ENCODE results near the gene DTWD2.
A peak's percentile ranks its signal among the peaks of the same experiment; 100 is the strongest.

DTWD2 gene

DNA sequence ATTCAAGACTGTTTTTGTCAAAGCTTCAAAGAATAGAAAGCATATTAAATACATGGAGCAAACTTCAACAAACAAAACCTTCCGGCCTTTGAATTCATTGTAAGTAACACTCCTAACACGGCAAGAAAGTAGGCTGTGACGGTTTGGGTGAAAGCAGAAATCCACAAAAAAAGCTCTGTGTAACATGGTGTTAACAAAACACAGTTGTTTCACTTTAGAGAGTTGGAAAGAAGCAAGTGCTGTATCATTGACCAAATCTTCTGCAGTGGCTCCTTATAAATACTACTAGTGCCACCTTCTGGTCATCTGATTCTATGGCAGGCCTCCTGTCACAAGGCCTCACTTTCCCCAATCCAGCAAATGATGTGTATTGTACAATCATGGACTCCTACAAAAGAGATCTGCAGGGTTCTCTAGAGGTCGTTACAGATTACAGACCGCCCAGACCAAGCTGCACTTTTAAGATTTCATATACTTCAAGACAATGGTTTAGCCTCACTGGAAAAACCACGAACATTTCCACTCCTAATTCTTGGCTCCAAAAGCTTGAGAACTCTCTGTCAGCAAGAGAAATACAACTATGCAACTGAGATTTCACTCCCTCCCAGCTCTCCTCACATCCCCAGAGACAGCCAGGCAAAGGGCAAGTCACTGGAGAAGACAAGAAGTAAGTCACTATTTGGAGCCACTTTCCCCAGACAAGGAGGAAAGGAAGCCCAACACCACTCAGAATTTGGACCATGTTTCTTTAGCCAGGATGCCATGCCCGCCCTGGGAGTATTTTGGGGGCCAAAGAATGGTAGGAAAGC, 196.2 kb downstream of the DTWD2 start:
- Histone ChIP-seq H3K4me2 (peak overlapping the region in 4 of 11 experiments; percentile 5 to 20 (median 13); a peak in 4 of 22 replicates), H3K4me1 (peaks cover 0 to 18% (median 8%) of the 10 kb centered on the region in 10 experiments; a peak in 10 of 20 replicates), H3K4me3 (no peak overlapping the region), H3K9me3 (replicated peaks in 1 of 11) (no peaks in the 10 kb centered on the region), H3K9ac (peak overlapping the region in 3 of 11 experiments; percentile 11 to 34 (median 13); a peak in 3 of 22 replicates), H3K36me3 (no peaks in the 10 kb centered on the region), H3K27me3 (no peaks in the 10 kb centered on the region), H3K27ac (peak overlapping the region in 2 of 11 experiments; percentile 5 to 7; a peak in 1 of 22 replicates), H4K20me1 (no peaks in the 10 kb centered on the region)
- TF ChIP-seq Cebpa-rat (IDR thresholded peaks at IDR 0.05), result no peak

DNA sequence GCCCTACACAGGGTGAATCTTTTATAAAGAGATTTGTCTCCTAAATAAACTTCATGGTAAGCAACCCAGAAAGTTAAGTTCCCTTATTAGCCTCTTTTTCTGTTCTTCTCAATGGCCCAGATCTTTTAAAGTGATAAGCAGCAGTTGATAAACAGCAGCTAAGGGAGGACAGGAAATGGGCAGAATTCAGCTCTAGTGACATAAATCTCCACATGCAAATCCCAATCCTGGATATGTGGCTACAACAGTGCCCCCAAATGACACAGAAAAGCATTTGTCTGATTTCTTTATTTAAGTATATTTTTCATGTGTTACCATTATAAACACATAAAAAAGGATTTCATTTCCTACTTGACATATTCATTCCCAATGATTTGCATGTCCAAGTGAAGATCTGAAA, 199.0 kb downstream of the DTWD2 start:
- H3K4me2 ChIP-seq, result no peak overlapping the region

DNA sequence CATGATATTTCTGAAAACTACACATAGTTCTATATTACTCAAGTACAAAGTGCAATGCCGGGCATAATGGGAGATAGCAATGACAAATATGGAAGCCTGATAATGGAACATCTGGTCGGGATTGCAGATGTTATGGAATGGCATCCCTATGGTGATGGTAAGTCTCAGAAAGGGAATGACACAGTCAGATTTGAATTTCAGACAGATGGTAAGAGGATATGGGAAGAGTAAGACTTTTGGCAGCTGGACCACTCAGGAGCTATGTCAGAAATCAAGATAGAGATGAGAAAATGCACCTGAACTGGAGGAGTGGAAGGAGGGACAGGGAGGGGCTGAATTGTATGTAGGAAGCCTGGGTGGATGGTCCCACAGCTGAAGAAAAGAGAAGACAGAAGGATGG, 200.0 kb downstream of the DTWD2 start:
- H4K20me1 ChIP-seq, result no peaks in the 10 kb centered on the region
- H3K4me2 ChIP-seq, result no peak overlapping the region
- peaks cover 0 to 18% (median 8%) of the 10 kb centered on the region in 10 experiments; a peak in 10 of 20 replicates for H3K4me1 ChIP-seq
- H3K27me3 ChIP-seq, result no peaks in the 10 kb centered on the region
- no peak overlapping the region for H3K9ac ChIP-seq
- H3K4me3 ChIP-seq, result no peak overlapping the region
- TF ChIP-seq Cebpa-rat (IDR thresholded peaks at IDR 0.05), result no peak
- no peaks in the 10 kb centered on the region for H3K36me3 ChIP-seq
- no peaks in the 10 kb centered on the region for H3K9me3 ChIP-seq (replicated peaks in 1 of 11)
- H3K27ac ChIP-seq, result no peak overlapping the region

More for the DNA sequence above, 199.0 kb downstream of the DTWD2 start:
- no peaks in the 10 kb centered on the region for H3K9me3 ChIP-seq (replicated peaks in 1 of 11)
- H4K20me1 ChIP-seq, result no peaks in the 10 kb centered on the region
- H3K4me3 ChIP-seq, result no peak overlapping the region
- H3K27me3 ChIP-seq, result no peaks in the 10 kb centered on the region
- H3K4me1 ChIP-seq, result peaks cover 0 to 18% (median 8%) of the 10 kb centered on the region in 10 experiments; a peak in 10 of 20 replicates
- H3K36me3 ChIP-seq, result no peaks in the 10 kb centered on the region
- no peak overlapping the region for H3K27ac ChIP-seq
- TF ChIP-seq Cebpa-rat (IDR thresholded peaks at IDR 0.05), result no peak
- H3K9ac ChIP-seq, result no peak overlapping the region

Data from BLaER1 treated with 17β-estradiol and CSF1 and Interleukin-3, amounts not matched to agents 10 nM and 100 nM (cell line).